Gastrocnemius medialis (tissue), 4 donors: ENCODE data around the gene LGMN. TPM values are rescaled to one million over a fixed set of nuclear protein-coding genes. Genes with fewer than 3 reads are reported as not detected.

ENCODE experiments used
- ATAC-seq, 2 donors: fragments of 150-250 bp; one replicate each; pipeline ENCODE4 v1.9.1; 2016
- DNase-seq, 2 donors: peaks; one replicate each; pipeline ENCODE4 v3.0.0-alpha.2; 2019
- H3K27ac ChIP-seq, 4 donors: fragments of 200-600 bp; sonication (generic); 1 replicate in 1 of 4; 2 replicates in 3 of 4; pipeline ENCODE4 v1.5.1; 2016 to 2018; ENCODE audit warnings: mild to moderate bottlenecking in 2 of 4, moderate library complexity in 1 of 4
- H3K27me3 ChIP-seq, 3 donors: fragments of 200-600 bp; sonication (generic) in 2 of 3; 1 replicate in 1 of 3; 2 replicates in 2 of 3; pipeline versions ENCODE4 v1.5.1 to v1.6.0; 2016 to 2019; ENCODE audit warnings: mild to moderate bottlenecking in 1 of 3, moderate library complexity in 1 of 3
- H3K36me3 ChIP-seq, 2 donors: fragments of 200-600 bp; sonication (generic) in 1 of 2; one replicate each; pipeline ENCODE4 v1.5.1; 2017 to 2018
- H3K4me1 ChIP-seq, 2 donors: fragments of 200-600 bp; sonication (generic) in 1 of 2; one replicate each; pipeline ENCODE4 v1.5.1; 2016 to 2017; ENCODE audit warnings: mild to moderate bottlenecking in 2 of 2
- H3K4me3 ChIP-seq, 4 donors: fragments of 200-600 bp; sonication (generic) in 3 of 4; 1 replicate in 1 of 4; 2 replicates in 3 of 4; pipeline ENCODE4 v1.5.1; 2016 to 2019; ENCODE audit warnings: mild to moderate bottlenecking in 2 of 4
- H3K9me3 ChIP-seq, 3 donors: fragments of 200-600 bp; sonication (generic) in 2 of 3; 1 replicate in 1 of 3; 2 replicates in 2 of 3; pipeline ENCODE4 v1.5.1; 2016 to 2019
- CTCF ChIP-seq, 5 experiments: fragments of 450-650 bp in 3 of 5; fragments of 200-600 bp in 2 of 5; sonication (generic) in 2 of 5; IDR thresholded peaks in 4 of 5; conservative IDR thresholded peaks in 1 of 5; 1 replicate in 4 of 5; 2 replicates in 1 of 5; pipeline ENCODE4 v1.5.1; 2016 to 2019; ENCODE audit warnings: antibody characterized with exemption in 5 of 5, mild to moderate bottlenecking in 3 of 5, moderate library complexity in 3 of 5
- POLR2A ChIP-seq, 2 donors: fragments of 450-650 bp; IDR thresholded peaks; one replicate each; pipeline ENCODE4 v1.6.1; 2017; ENCODE audit warnings: antibody characterized with exemption in 2 of 2, mild to moderate bottlenecking in 2 of 2, moderate library complexity in 2 of 2
- in situ Hi-C, 4 donors: fragments of 200-750 bp; cut with MboI; loops; one replicate each; pipeline versions ENCODE4 v1.15.0 to v1.8.0; 2017; ENCODE audit warnings: low sequenced_read_pairs in 4 of 4
- intact Hi-C: fragments of 100-400 bp; cut with DNase I; formaldehyde crosslinking; loops from one replicate; pipeline ENCODE4 v1.15.1; 2023; ENCODE audit warnings: low total_unique reads
- total RNA-seq, 4 donors: library from RNA; depleted of rRNA; stranded (reverse); fragments of >200 nt; gene quantifications; one replicate each; pipeline versions ENCODE4 v1.1.0 to v1.2.3, GENCODE V29; 2016

Gene LGMN
- total RNA-seq, 4 donors from 2014 or later = 53.5 to 78.5 (median 62.8) TPM

GRCh38 chr14:92678766-92679165 lies 69.7 kb downstream of the LGMN start:
- no peak overlapping the region for H3K27ac ChIP-seq
- intact Hi-C loops = no loop called here
- no peaks in the 10 kb centered on the region for H3K9me3 ChIP-seq
- no peak for DNase-seq
- in situ Hi-C loops = no loop called here
- no peaks in the 10 kb centered on the region for H3K36me3 ChIP-seq
- H3K27me3 ChIP-seq = no peaks in the 10 kb centered on the region
- ATAC-seq = no peak
- H3K4me3 ChIP-seq = no peak overlapping the region
- H3K4me1 ChIP-seq = no peaks in the 10 kb centered on the region
- no peak for TF ChIP-seq CTCF (IDR thresholded peaks at IDR 0.05 in 4 of 5, conservative IDR thresholded peaks at IDR 0.05 in 1 of 5)
- no peak for TF ChIP-seq POLR2A (IDR thresholded peaks at IDR 0.05)

GRCh38 chr14:92677955-92678354 lies 70.5 kb downstream of the LGMN start:
- intact Hi-C loops (no loop called here), in situ Hi-C loops (no loop called here)
- H3K4me1 ChIP-seq = no peaks in the 10 kb centered on the region
- H3K36me3 ChIP-seq = no peaks in the 10 kb centered on the region
- no peak for DNase-seq
- no peaks in the 10 kb centered on the region for H3K27me3 ChIP-seq
- H3K9me3 ChIP-seq = no peaks in the 10 kb centered on the region
- H3K27ac ChIP-seq = no peak overlapping the region
- TF ChIP-seq POLR2A (IDR thresholded peaks at IDR 0.05) = no peak
- TF ChIP-seq CTCF (IDR thresholded peaks at IDR 0.05 in 4 of 5, conservative IDR thresholded peaks at IDR 0.05 in 1 of 5) = no peak
- no peak overlapping the region for H3K4me3 ChIP-seq
- no peak for ATAC-seq

- Histone ChIP-seq H3K36me3 (no peaks in the 10 kb centered on the region), H3K27ac (no peak overlapping the region), H3K4me3 (no peak overlapping the region), H3K4me1 (no peaks in the 10 kb centered on the region), H3K9me3 (no peaks in the 10 kb centered on the region), H3K27me3 (no peaks in the 10 kb centered on the region)
- intact Hi-C loops = no loop called here
- TF ChIP-seq POLR2A (IDR thresholded peaks at IDR 0.05) (no peak), CTCF (IDR thresholded peaks at IDR 0.05 in 4 of 5, conservative IDR thresholded peaks at IDR 0.05 in 1 of 5) (no peak)
- DNase-seq (no peak), ATAC-seq (no peak)
- in situ Hi-C loops = no loop called here
Measured at GRCh38 chr14:92677087-92677668, 71.2 kb downstream of the LGMN start.

GRCh38 chr14:92676403-92677086 lies 71.9 kb downstream of the LGMN start:
- Histone ChIP-seq H3K9me3 (no peaks in the 10 kb centered on the region), H3K4me1 (no peaks in the 10 kb centered on the region), H3K36me3 (no peaks in the 10 kb centered on the region), H3K27ac (no peak overlapping the region), H3K4me3 (no peak overlapping the region), H3K27me3 (no peaks in the 10 kb centered on the region)
- ATAC-seq = no peak
- intact Hi-C loops = no loop called here
- no peak for TF ChIP-seq CTCF (IDR thresholded peaks at IDR 0.05 in 4 of 5, conservative IDR thresholded peaks at IDR 0.05 in 1 of 5)
- TF ChIP-seq POLR2A (IDR thresholded peaks at IDR 0.05) = no peak
- DNase-seq = no peak
- in situ Hi-C loops = no loop called here
